ENCODE data around the gene TLE6. TPM values are rescaled to one million over a fixed set of nuclear protein-coding genes. Genes with fewer than 3 reads are reported as not detected.

The TLE6 gene
- total and polyA plus RNA-seq, 2 of the 13 experiments (the other 11 are each of a cell fraction or from before 2014, with no cell fraction given): 0.24 to 5.5 TPM

DNA sequence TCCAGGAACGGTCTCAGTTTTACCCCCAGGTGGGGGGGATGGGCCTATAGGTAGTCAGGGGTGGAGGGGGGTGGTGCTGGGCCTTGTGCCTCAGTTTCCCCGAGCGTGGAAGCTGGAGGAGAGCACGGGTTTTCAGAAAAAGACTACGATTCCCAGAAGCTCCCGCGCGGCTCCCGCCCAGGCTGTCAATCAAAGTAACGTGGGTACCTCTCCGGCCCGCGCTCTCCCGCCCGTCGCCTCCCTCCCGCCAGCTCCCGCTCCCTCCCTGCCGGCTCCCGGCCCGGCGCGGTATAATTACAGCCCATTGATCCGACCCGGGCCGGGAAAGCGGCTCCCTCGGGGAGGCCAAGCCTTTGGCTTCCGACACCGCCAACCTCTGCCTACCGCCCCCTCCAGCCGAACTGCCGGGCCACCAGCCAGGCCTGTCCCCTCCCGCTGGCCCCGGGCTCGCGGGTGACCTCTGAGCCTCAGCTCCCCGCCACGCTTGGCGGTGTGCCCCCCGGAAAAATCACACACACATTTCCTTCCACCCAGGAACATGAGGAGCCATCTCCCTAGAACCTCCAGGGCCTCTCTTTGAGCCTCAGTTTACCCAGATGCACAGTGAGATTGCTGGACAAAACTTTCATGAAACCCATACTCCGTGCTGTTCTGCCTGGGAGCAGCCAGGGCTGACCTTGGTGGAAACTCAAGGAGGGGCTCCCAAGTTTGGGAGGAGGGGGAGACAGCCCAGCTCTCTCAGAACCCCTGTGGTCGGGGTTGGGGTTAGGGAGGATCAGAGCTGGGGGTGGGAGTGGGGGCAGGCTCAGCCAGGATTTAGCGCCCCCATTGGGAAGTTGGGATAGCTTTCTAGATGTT is 59.0 kb downstream of the TLE6 start (continued):
- TF ChIP-seq ZBTB7B (CRISPR knock-in tag; IDR thresholded peaks at IDR 0.05) (peak; percentile 90), ZNF549 (CRISPR knock-in tag; IDR thresholded peaks at IDR 0.05) (no peak), RFX1 (IDR thresholded peaks at IDR 0.05) (no peak), BRCA1 (CRISPR knock-in tag; IDR thresholded peaks at IDR 0.05) (no peak), ZNF891 (CRISPR knock-in tag; IDR thresholded peaks at IDR 0.05) (0 out of 2 replicates have a peak, but pooled peaks have one; percentile 3), ZNF530 (CRISPR knock-in tag; IDR thresholded peaks at IDR 0.05; ENCODE audit: low read depth) (no peak), CCDC6 (CRISPR knock-in tag; IDR thresholded peaks at IDR 0.05) (0 out of 2 replicates have a peak, but pooled peaks have one; percentile 61), ZMYM4 (CRISPR knock-in tag; IDR thresholded peaks at IDR 0.05) (0 out of 2 replicates have a peak, but pooled peaks have one; percentile 10), CBX1 (IDR thresholded peaks at IDR 0.05; ENCODE audit: low read depth) (no peak), NR1H2 (CRISPR knock-in tag; IDR thresholded peaks at IDR 0.05; ENCODE audit: borderline replicate concordance, low read depth) (no peak), PHF5A (CRISPR knock-in tag; IDR thresholded peaks at IDR 0.05; ENCODE audit: low read depth, unreplicated experiment) (no peak)
- TF ChIP-seq, protein P1, sequence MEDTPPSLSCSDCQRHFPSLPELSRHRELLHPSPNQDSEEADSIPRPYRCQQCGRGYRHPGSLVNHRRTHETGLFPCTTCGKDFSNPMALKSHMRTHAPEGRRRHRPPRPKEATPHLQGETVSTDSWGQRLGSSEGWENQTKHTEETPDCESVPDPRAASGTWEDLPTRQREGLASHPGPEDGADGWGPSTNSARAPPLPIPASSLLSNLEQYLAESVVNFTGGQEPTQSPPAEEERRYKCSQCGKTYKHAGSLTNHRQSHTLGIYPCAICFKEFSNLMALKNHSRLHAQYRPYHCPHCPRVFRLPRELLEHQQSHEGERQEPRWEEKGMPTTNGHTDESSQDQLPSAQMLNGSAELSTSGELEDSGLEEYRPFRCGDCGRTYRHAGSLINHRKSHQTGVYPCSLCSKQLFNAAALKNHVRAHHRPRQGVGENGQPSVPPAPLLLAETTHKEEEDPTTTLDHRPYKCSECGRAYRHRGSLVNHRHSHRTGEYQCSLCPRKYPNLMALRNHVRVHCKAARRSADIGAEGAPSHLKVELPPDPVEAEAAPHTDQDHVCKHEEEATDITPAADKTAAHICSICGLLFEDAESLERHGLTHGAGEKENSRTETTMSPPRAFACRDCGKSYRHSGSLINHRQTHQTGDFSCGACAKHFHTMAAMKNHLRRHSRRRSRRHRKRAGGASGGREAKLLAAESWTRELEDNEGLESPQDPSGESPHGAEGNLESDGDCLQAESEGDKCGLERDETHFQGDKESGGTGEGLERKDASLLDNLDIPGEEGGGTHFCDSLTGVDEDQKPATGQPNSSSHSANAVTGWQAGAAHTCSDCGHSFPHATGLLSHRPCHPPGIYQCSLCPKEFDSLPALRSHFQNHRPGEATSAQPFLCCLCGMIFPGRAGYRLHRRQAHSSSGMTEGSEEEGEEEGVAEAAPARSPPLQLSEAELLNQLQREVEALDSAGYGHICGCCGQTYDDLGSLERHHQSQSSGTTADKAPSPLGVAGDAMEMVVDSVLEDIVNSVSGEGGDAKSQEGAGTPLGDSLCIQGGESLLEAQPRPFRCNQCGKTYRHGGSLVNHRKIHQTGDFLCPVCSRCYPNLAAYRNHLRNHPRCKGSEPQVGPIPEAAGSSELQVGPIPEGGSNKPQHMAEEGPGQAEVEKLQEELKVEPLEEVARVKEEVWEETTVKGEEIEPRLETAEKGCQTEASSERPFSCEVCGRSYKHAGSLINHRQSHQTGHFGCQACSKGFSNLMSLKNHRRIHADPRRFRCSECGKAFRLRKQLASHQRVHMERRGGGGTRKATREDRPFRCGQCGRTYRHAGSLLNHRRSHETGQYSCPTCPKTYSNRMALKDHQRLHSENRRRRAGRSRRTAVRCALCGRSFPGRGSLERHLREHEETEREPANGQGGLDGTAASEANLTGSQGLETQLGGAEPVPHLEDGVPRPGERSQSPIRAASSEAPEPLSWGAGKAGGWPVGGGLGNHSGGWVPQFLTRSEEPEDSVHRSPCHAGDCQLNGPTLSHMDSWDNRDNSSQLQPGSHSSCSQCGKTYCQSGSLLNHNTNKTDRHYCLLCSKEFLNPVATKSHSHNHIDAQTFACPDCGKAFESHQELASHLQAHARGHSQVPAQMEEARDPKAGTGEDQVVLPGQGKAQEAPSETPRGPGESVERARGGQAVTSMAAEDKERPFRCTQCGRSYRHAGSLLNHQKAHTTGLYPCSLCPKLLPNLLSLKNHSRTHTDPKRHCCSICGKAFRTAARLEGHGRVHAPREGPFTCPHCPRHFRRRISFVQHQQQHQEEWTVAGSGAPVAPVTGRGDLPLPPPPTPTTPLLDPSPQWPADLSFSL (CRISPR knock-in tag; IDR thresholded peaks at IDR 0.05): no peak
- TF ChIP-seq, protein P2, sequence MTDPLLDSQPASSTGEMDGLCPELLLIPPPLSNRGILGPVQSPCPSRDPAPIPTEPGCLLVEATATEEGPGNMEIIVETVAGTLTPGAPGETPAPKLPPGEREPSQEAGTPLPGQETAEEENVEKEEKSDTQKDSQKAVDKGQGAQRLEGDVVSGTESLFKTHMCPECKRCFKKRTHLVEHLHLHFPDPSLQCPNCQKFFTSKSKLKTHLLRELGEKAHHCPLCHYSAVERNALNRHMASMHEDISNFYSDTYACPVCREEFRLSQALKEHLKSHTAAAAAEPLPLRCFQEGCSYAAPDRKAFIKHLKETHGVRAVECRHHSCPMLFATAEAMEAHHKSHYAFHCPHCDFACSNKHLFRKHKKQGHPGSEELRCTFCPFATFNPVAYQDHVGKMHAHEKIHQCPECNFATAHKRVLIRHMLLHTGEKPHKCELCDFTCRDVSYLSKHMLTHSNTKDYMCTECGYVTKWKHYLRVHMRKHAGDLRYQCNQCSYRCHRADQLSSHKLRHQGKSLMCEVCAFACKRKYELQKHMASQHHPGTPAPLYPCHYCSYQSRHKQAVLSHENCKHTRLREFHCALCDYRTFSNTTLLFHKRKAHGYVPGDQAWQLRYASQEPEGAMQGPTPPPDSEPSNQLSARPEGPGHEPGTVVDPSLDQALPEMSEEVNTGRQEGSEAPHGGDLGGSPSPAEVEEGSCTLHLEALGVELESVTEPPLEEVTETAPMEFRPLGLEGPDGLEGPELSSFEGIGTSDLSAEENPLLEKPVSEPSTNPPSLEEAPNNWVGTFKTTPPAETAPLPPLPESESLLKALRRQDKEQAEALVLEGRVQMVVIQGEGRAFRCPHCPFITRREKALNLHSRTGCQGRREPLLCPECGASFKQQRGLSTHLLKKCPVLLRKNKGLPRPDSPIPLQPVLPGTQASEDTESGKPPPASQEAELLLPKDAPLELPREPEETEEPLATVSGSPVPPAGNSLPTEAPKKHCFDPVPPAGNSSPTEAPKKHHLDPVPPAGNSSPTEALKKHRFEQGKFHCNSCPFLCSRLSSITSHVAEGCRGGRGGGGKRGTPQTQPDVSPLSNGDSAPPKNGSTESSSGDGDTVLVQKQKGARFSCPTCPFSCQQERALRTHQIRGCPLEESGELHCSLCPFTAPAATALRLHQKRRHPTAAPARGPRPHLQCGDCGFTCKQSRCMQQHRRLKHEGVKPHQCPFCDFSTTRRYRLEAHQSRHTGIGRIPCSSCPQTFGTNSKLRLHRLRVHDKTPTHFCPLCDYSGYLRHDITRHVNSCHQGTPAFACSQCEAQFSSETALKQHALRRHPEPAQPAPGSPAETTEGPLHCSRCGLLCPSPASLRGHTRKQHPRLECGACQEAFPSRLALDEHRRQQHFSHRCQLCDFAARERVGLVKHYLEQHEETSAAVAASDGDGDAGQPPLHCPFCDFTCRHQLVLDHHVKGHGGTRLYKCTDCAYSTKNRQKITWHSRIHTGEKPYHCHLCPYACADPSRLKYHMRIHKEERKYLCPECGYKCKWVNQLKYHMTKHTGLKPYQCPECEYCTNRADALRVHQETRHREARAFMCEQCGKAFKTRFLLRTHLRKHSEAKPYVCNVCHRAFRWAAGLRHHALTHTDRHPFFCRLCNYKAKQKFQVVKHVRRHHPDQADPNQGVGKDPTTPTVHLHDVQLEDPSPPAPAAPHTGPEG (CRISPR knock-in tag; IDR thresholded peaks at IDR 0.05): no peak
- TF ChIP-seq, protein P3, sequence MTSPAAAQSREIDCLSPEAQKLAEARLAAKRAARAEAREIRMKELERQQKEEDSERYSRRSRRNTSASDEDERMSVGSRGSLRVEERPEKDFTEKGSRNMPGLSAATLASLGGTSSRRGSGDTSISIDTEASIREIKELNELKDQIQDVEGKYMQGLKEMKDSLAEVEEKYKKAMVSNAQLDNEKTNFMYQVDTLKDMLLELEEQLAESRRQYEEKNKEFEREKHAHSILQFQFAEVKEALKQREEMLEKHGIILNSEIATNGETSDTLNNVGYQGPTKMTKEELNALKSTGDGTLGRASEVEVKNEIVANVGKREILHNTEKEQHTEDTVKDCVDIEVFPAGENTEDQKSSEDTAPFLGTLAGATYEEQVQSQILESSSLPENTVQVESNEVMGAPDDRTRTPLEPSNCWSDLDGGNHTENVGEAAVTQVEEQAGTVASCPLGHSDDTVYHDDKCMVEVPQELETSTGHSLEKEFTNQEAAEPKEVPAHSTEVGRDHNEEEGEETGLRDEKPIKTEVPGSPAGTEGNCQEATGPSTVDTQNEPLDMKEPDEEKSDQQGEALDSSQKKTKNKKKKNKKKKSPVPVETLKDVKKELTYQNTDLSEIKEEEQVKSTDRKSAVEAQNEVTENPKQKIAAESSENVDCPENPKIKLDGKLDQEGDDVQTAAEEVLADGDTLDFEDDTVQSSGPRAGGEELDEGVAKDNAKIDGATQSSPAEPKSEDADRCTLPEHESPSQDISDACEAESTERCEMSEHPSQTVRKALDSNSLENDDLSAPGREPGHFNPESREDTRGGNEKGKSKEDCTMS (CRISPR knock-in tag; conservative IDR thresholded peaks at IDR 0.05): no peak

Measured in HepG2 (cell line).